OCI-M1 (cell line): Measurements from ENCODE around the gene NAV2.
"Not testable (repeated sequence)": the region's sequence is repeated elsewhere in the genome, so short reads cannot be mapped to it uniquely, and the experiment has no call there.

Experiments
- DNase-seq: peaks from one replicate; lab custom pipeline; 2025; lab: John Stamatoyannopoulos, UW

The NAV2 gene

DNA sequence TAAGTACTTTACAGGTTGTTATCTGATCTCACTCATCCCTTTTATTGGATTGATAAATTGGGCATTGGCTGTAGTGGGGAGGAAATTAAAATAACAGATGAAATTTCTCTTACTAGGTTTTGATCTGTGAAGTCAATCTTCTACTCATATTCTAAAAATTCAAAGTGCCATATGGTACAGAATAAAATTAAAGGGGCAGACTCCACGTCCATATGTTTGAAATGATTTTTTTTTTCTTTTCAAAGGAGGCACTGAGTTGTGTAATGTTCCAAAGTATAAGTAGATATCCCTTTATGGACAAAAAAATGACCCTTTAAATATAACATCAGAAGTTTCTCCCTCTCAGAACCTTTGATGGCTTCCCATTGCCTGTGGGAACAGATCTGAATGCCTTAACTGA is 240.3 kb downstream of the NAV2 start:
- no peak for DNase-seq

DNA sequence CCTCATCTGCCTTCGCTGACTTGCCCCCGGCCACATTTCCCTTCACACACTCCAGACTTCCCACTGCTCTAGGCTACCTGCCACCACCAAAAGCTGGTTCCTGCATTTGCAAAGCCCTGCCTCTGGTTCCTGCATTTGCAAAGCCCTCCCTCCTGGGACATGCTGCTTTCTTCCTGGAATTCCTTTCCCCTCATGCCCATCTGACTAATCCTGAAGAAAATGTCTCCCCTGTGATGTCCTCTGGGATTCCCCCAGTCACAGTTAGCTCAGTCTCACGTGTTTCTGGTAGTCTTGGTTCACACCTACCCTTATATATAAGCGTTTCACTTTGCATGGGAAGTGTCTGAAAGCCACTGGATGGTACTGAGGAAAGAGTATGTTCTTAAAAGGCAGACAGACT is 240.7 kb downstream of the NAV2 start:
- DNase-seq, result no peak

DNA sequence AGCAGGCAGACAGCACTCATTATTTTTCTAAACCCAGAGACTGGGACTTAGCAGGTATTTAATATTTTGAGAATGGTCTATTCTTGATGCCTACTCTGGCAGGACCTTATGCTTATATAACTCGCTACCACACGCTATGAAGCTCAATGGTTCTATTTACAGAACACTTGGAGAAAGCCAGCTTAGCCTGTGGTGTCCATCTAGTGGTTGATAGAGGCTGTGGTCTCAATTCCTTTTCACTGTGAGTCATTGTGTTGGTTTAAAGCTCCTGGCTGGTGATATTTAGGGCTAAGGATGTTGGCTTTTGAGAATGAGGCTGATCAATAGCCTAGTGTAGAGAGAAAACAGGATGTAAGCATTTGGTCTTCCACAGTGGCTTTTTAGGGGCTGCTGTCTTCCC is 241.3 kb downstream of the NAV2 start:
- DNase-seq, result peak; percentile 86

DNA sequence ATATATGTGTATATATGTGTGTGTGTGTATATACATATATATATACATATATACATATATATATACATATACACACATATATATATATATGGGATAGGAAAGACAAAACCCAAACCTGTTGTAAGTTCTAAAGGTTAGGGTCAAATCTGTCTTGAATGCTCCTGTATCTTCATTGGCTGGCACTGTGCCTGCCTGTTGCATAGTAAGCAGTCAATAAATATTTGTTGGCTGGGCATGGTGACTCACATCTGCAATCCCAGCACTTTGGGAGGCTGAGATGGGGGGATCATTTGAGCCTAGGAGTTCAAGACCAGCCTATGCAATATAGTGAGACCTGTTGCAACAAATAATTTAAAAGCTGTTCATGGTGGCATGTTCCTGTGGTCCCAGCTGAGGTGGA is 242.3 kb downstream of the NAV2 start:
- no peak for DNase-seq

DNA sequence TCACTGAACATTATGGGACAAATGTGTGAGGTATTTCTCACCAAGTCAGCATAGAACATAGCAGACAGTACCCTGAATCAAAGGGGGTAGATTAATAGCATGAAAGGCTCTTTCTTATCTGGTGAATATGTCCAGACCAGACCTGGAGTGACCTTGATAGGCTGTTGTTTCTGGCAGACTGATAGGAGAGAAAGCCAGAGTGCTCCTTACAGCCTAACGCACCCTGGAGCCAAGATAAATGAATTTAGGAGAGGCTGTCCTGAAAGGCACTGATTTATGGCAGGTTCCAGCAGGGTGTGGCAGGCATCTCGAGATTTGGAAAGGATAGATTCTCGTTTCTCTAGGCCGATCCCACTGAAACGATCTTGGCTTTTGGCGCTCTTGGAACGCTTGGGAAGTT is 243.0 kb downstream of the NAV2 start:
- DNase-seq, result peak; percentile 27

DNA sequence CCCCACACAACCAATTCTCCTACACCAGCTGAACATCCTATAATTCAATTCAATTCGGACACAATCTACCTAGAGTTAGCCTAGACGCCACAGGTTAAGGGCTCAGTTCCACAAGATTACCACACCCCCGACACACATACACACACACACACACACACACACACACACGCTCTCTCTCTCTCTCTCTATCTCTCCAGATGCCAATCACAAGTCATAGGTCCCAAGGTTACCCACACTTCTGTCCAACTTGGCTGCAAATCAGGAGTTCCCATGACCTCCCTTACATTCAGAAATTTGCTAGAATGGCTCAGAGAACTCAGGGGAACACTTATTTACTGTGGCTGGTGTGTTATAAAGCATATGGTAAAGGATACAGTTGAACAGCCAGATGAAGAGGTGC is 243.6 kb downstream of the NAV2 start:
- DNase-seq, result no peak

DNA sequence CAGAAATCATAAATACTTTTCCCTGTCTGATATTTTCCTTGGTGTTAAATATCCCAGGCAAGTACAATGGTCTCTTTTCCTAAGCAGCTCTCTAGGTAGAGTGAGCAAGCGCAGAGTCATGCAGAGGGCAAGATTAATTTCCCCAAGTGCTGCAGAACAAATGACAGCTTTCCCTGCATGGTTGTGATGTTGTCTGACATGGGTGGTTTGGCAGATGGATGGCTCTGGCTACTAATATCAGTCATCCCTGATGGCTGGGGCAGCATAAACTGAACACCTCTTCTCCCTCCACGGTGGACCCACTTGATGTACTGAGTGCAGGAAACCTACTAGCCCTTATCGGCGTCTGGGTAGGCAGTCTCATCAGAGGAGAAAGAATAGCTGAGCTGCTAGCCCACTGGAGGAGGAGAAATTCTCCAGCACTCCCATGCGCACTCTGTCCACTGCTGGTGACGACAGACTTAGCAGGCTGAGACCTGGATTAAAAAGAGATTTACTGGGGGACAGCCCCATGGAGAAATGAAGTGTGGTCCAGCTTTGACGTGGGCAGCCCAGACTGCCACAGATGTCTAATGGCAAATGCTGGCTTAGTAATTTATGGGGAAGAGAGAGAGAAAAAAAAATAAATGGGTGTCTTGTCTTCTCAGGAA is 244.8 kb downstream of the NAV2 start:
- DNase-seq, result no peak

DNA sequence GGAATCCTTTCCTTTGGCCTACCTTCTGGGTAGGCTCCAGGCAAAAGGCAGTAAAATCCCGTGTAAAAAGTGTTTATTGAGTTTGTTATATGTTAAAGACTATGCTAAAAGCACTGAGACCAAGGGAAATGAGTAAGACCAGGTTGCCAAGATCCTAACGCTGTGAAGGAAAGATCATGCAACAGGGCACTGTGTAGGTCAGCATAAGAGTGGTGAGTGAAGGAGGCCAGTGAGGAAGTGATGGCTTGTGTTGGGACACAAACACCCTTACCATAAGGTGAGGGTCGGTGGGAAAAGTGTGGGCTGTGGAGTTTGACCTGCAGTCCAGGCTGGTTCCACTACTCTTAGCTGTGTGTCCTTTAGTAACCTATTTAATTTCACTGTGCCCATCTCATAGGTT is 245.6 kb downstream of the NAV2 start:
- no peak for DNase-seq

DNA sequence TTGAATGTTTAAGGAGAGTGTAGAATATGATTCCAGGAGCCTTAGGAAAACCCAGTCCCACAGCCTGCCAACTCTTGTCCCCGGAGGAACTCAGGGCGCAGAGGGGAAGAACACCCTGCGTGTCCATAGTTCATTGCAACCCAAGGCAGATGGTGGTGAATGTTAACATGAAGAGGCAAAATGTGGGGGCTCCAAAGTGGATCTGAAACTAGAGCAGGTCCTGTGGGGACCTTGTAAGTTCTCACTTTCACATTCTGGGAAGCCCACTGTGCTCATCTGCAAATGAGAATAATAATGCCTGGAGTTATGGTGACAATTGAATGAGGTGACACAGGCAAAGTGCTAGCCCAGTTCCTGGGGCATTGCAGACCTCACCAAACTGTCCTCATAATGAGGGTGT is 246.6 kb downstream of the NAV2 start:
- DNase-seq, result no peak

DNA sequence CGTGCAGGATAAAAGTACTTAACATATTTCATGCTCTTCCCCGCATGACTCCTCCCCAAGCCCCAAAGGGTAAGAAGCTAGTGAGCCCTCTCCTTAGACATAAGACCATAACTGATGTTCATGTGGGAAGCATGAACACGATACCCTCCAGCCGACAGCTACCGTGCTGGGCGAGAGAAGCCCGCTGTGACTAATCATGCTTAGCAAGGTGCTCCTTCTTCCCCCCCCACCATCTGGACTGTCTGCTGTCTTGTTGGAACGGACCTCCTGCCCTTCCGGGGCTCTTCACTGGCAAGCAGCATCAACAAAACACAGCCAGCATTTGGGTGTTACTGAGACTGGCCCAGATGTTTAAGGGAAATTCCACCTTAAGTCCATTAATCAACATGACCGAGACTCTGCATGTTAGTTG is 247.0 kb downstream of the NAV2 start:
- no peak for DNase-seq

DNA sequence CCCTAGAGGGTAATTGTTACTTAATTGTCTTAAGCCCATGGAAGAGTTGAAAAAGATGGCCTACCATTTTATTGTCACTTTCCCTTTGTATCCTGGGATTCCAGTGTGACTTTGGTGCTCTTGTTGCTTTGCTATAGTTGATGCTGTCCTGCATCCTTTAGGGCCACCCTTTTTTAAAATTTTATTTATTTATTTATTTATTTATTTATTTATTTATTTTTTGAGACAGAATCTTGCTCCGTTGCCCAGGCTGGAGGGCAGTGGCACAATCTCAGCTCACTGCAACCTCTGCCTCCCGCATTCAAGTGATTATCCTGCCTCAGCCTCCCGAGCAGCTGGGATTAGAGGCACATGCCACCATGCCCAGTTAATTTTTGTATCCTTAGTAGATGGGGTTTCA is 247.8 kb downstream of the NAV2 start:
- DNase-seq, result not testable (repeated sequence)

DNA sequence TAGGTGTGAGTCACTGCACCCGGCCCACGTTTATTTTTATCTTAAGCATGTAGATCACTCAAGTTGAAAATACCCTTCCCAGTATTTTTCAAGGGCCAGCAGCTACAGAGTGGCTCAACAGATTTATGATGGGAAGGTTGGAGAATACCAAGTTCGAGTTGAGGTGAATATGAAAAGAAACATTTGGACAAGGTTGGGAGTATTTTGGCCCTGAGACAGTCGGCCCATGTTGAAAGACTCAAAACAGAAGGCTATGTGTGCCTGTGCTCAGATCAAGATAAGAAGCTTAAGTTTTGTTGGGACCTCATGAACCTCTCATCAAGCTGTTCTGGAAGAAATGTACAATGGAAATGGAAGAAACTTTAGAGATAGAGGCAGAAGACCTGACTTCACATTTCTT is 248.6 kb downstream of the NAV2 start:
- DNase-seq, result no peak

DNA sequence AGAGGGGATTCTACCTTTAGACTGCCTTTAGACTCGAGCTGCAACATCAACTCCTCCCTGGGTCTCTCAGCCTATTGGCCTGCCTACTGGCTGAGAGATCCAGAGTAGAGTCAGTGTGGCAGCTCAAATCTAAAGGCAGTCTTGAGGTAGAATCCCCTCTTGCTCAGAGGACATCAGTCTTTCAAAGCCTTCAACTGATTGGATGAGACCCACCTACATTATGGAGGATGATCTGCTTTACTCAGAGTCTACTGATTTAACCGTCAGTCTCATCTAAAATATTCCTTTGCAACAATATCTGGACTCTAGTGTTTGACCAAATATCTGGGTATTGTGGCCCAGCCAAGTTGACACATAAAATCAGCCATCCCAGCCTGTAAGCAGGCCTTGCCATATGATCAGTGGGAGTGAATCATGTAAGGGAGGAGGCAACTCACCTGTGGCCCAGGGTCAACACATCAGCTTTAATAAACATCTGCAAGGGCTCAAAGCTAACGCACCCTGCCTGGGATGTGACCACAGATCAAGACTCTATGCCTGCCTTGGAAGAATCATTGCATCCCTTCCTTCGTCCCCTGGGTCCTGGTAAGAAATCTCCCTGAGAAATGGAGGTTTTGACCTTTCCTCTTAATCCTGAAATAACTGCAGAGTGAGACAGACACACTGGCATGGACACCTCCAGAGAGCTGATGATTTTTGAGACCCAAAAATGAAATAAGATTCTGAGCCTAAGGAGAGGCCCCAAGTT is 249.6 kb downstream of the NAV2 start:
- no peak for DNase-seq

DNA sequence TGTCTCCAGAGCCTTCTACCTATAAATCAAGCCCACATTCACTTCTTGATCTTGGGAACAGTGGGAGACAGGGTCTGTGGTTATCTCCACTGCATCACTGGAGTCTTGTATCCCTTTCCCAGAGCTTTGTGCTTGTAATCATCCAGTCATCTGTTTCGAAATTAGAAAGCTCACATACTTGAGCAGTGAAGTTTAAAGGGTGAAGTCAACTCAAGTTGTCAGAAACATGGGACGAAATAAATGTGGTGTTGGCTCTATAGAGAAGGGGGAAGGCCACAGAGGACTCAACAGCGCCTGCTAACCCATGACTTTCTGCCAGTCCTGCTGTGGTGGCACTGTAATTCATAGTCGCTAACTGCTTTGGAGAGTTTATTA is 250.2 kb downstream of the NAV2 start:
- no peak for DNase-seq

DNA sequence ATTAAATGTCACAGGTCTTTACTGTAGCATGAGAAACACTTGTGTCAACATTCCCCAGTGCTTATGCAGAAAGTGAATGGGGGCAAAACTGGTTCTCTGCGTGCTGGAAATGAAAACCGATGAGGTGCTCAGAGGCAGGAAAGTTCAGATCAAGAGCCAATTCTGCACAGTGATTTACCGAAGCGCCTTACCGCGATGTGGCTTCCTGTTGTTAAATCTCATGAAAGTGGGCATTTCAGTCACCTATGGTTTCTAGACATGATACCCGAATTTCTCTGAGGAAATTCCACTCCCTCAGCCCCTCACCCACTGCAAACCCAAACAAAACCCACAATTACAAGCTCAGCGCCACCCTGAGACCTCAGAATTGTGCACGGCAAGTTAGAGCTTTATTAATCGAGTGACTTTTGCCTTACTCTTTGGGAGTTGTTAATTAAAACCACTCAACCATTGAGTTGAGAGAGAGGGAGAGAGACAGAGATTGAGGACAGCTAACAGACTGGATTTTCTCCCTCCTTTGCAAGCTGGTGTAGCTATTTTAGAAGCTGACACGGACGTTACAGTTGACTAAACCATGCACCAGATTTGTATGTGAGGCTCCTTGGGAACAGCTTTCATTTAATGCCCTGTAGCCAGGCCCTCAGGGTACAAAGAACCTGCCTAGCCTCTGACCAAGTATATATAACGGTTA is 251.2 kb downstream of the NAV2 start:
- no peak for DNase-seq

DNA sequence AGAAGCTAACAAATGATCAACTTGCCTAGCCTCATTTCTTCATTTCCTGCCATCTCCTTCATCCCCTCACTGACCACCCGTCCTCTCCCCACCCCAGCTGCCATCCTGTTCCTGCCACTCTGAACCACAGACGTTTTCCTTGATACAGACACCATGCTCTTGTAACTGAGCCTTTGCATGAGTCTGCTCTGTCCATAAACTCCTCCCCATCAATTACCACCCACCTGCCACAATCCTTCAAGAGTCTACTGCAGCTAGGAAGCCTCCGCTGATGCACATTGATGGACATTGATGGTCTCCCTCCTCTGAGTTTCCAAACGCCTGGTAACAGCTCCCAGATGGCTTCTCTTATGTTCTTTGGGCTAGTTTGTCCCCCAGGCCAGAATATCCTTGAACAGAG is 253.8 kb downstream of the NAV2 start:
- no peak for DNase-seq

DNA sequence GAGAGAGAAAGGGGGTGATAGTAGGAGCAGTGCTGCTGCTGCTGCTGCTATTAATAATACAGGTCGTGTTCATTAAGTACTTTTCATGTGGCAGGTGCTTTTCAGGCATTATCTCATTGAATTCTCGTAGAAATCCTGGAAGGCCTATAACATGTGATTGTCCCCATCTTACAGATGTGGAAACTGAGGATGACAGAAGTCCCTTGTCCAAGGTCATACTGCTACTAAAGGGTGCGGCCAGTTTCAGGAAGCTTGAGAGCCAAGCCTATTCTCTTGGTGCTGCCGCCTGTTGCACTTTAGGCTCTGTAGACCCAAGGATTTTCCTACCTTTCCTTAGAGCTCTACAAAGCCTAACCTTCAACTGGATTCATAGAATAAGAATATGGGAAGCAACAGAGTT is 254.3 kb downstream of the NAV2 start:
- no peak for DNase-seq

DNA sequence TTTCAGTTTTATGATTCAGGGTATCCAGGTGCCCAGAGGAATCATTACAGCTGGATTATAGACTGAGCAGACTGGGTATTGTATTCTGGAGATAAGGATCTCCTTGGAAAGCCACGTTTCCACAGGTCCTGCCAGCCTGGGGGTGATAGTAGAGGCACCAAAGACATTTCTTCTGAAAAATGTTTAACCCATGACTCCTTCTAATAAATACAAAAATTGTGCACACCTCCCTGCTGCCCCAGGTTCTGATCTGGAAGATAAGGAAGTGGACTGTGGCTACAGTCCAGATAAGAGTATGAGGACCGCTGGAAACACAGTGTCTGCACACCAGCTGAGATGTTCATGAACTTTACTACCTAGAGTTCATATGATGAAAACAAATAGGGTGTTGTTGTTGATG is 255.2 kb downstream of the NAV2 start:
- no peak for DNase-seq

DNA sequence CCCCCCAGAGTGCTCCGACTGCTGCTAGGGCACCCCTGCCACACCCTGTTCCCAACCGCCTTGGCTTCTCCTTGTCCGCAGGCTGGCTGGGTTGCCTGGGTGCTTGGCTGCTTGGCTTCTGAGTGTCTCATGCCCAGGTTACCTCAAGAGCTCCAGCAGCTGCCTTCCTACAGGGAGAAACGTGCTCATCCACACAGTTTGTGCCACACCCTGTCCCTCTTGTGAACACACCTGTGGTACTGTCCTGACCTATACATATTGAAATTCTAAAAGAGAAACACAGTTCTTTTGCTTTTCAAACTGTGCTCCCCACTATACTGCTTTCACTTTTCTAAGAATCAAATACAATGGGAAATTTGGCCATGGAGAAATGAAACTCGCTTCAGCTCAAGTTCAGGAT is 256.2 kb downstream of the NAV2 start:
- peak; percentile 19 for DNase-seq

DNA sequence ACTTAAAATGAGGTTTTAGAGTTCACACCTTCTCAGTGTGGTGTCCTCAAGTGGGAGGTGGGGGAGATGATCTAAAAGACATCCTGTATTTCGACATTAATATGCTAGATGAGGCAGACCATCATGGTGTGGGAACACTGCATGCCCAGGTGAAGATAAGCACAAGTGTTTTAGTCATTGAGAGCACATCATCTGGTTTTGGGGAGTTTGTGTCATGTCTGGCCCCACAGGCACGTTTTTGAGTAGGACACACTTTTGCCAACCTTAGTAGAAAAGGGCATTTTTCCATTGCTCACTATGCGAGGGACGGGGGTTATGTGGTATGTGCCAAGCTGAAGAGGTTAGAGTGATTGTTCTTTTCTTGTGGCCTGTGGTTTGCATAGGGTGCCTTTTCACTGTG is 258.3 kb downstream of the NAV2 start:
- peak; percentile 33 for DNase-seq

DNA sequence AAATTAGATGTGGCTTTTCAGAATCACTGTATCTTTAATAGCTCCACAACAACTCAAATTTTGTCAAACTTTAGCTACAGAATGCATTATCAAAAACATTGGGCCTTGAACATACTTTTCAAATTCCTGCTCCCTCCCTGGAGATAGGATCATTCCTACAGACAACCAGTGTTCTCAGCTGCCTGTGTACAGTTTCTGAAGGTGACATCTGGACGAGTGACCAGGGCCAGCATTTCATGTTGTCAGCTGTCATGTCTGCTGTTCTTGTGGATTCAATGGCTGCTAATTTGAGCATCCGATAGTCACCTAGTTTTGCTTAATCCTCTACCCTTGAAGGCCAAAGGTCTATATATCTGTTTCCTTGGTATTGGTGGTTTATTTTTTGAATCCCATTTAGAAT is 259.5 kb downstream of the NAV2 start:
- DNase-seq, result no peak

DNA sequence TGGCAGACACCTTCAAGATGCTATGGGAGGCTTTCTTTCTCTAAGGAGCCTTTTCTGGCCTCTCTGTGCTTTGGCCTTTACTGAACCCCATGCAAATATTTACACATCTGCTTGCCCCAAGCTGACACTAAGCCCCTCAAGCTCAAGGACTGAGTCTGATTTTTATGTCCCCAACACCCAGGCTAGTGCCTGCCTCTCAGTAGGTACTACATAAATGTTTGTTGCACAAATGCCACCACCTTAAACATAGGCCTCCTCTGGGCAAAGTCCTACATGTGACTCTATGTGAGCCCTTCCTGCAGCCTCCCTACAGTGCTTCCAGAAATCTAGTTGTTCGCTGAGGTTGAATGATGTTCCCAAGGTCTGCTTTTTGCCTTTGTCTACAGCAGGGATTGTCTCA is 260.0 kb downstream of the NAV2 start:
- no peak for DNase-seq

DNA sequence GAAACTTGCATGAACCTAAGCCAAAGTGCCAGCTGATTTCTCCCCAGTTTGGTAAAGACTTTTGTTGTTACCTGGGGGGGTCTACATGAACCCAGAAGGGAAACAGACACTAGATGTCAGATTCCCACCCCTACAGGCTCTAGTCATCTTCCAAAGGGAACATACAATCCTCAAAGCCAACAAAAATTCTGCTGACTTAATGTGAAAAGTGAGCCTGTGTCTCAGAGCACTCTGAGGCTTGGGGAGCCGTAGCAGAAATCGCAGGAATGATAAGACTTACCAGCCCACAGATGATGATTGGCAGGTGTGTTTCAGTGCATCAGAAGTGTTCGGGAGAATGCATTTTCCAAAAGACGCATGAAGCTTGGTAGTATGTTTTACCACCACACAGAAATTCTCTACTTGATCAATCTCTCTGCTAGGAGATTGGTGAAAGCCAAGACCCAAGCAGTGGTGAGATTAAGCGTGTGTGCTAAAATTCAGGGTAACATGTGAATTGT is 260.5 kb downstream of the NAV2 start:
- no peak for DNase-seq
